NCI-H82 treated with DMSO at 0.1 percent for 48 hours (cell line): ENCODE measurements around the gene NEURL1.

Experiments used
- DNase-seq: peaks from one replicate; lab custom pipeline; 2025; ENCODE audit not compliant: unreplicated experiment; lab: John Stamatoyannopoulos, UW

NEURL1 gene

DNA sequence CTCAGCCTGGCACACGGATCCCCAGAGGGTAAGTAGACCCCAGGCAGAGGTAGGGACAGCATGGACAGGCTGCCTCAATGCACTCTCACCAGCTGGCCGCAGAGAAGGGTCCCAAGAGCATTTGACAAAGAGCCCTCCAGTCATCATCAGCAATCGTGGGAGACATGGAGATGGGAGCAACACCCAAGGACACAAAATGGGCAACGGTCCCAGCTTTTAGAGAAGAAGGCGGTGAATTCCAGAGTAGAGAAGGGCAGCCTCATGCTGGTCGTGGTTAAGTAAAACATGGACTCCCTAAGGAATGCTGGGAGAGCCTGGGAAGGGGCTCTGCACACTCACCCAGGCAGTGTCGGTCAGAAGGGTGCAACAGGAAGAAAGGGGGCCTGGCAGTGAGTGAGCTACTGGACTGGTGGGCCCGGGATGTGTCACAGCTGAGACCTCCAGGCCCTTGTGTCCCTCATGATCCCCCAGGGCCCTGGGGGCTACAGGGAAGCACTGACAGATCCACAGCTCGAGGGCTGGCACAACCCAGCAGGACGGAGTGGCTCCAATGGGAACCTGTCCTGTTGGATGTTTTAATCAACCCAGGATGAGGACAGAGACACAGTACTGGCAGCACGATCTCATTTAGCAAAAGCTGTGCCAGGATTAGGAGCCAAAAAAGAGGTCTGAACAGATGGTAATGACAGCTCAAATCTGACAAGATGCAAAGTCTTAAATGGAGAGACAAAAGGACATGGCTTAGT is 147.1 kb downstream of the NEURL1 start:
- DNase-seq = peak; percentile 83

DNA sequence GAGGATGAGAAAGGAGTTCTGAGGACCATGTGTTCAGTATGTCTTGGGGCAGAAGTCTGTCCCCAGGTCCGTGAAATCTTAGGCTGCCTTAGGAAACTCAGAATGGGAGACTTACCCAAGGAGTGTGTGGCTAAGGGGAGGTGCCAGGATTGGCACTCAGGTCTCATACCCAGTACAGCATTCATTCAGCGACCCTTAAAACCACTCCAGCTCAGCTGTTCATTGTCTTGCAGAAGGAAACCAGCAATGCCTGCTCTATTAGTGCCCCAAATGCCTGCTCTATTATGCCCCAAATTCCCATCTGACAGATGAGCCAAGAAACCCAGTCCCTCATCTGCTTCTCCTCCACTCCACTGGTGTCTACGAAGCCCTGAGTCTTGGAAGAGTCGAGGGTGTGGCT is 147.8 kb downstream of the NEURL1 start:
- no peak for DNase-seq
